ENCODE data around the gene HIRIP3. TPM values are rescaled to one million over a fixed set of nuclear protein-coding genes. Genes with fewer than 3 reads are reported as not detected.
A peak's percentile ranks its signal among the peaks of the same experiment; 100 is the strongest.

HIRIP3 gene
- polyA plus RNA-seq, 6 donors from 2014 or later, result 10.7 to 21.8 (median 13.3) TPM

DNA sequence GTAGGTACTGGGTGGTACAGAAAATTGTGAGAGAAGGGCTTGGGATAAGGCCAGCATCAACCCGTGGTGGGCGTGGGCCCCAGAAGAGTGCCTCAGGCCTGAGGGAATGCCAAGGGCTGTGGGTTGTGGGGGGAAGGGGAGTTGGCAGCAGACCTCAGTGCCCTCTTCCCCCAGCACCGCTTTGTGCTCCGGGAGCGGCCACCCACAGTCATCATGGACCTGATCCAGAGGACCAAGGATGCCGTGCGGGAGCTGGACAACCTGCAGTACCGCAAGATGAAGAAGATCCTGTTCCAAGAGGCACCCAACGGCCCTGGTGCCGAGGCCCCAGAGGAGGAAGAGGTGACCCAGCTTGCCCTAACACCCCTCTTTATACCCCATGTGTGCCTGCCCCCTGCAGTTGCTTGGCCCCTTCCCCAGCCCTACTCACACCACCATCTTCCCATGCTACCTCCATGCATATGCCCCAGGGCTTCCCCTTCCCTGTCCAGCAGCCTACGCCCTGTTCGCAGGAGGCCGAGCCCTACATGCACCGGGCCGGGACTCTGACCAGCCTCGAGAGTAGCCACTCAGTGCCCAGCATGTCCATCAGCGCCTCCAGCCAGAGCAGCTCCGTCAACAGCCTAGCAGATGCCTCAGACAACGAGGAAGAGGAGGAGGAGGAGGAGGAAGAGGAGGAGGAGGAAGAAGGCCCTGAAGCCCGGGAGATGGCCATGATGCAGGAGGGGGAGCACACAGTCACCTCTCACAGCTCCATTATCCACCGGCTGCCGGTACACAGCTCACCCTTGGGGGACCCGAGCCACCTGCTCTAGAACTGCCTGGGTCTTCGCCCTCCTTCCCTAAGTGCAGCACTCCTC is 12.6 kb downstream of the HIRIP3 start:
- no peak for ATAC-seq (ENCODE audit: low read depth in 2 of 2)
- Mint-ChIP-seq H3K36me3 (peaks cover 4 to 35% of the 10 kb centered on the region in 2 donors), H3K27ac (peak overlapping the region in 1 of 6 donors; percentile 64), H3K9me3 (no peaks in the 10 kb centered on the region), H3K4me1 (peaks cover 0 to 19% (median 5%) of the 10 kb centered on the region in 3 donors), H3K4me3 (no peak overlapping the region), H3K27me3 (no peaks in the 10 kb centered on the region)
- no peak for DNase-seq

DNA sequence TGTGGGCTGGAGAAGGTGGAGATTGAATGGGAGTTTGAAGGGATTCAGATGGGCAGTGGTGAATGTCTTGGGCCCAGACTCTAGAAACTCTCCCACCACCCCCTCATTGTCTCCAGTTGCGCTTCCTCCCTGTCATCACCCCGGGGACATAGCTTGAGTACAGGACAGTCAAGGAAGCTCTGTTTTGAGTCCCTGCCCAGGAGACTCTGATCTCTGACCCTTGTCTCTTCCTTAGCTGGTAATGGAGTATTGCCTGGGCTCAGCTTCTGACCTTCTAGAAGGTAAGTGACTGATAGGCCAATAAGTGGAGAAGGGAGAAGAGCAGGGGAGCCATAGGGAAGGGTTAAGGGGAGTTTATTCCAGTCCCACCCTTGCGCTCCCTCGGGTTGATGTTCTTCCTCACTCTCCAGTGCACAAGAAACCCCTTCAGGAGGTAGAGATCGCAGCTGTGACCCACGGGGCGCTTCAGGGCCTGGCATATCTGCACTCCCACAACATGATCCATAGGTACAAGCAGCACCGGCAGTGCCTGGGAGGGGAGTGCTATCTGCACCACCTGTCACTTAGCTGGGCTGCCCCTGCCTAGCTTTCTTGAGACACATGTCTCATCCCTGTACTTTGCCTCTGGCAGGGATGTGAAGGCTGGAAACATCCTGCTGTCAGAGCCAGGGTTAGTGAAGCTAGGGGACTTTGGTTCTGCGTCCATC is 16.7 kb downstream of the HIRIP3 start:
- H3K4me3 Mint-ChIP-seq, result no peak overlapping the region
- ATAC-seq (ENCODE audit: low read depth in 2 of 2), result no peak
- peak overlapping the region in 2 of 6 donors; percentile 49 to 89 for H3K27ac Mint-ChIP-seq
- peaks cover 4 to 19% of the 10 kb centered on the region in 2 donors for H3K36me3 Mint-ChIP-seq
- no peak for DNase-seq
- H3K9me3 Mint-ChIP-seq, result no peaks in the 10 kb centered on the region
- H3K4me1 Mint-ChIP-seq, result peaks cover 27 to 53% (median 29%) of the 10 kb centered on the region in 3 donors
- H3K27me3 Mint-ChIP-seq, result no peaks in the 10 kb centered on the region

DNA sequence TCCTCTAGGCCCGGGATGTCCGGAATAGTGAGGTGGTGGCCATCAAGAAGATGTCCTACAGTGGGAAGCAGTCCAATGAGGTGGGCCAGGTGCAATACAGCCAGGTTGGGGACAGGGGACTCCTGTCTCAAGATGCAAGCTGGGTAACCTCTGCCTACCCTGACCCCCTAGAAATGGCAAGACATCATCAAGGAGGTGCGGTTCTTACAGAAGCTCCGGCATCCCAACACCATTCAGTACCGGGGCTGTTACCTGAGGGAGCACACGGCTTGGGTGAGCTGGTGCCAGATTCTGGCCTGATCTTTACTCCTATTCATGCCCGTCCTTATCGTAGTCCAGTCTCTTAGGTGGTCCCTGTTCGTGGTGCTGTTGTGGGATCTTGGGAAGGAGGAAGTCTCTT is 17.3 kb downstream of the HIRIP3 start:
- H3K4me3 Mint-ChIP-seq, result no peak overlapping the region
- H3K36me3 Mint-ChIP-seq, result peaks cover 4 to 19% of the 10 kb centered on the region in 2 donors
- no peak for ATAC-seq (ENCODE audit: low read depth in 2 of 2)
- H3K9me3 Mint-ChIP-seq, result no peaks in the 10 kb centered on the region
- no peak for DNase-seq
- H3K4me1 Mint-ChIP-seq, result peaks cover 32 to 56% (median 35%) of the 10 kb centered on the region in 3 donors
- no peaks in the 10 kb centered on the region for H3K27me3 Mint-ChIP-seq
- H3K27ac Mint-ChIP-seq, result peak overlapping the region in 1 of 6 donors; percentile 89

DNA sequence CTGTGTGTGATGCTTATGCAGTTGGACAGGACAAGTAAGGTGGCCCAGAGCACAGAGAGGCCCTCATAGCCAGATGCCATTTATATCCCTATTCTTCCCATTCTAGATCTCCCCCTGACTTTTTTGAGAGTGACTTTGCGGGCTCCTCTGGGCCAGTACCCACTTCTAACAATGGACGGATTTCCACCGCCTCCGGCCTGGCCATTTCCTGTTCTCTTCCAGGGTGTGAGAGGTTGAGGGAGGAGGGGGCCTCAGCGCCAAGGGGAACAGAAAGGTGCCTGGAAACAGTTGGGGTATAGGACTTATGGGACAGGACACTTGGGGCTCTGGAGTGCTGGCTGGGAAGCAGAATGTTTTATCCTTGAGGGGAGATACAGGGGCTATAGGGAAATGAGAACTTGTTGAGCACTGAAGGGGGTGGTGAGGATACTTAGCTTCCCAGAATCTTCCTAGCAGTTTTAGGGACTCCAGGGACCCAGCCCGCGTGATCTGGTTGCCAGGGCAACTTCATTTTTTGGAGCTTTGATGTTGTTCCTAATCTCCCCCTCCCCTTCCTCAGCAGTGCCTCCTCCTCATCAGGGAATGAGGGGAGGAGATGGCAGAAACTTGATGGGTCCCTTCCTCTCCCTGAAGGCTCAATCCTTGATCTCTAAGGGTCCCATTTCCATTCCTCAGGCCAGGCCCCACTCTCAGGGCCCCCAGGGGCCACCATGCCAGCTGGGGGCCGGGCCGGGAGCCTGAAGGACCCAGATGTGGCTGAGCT is 18.2 kb downstream of the HIRIP3 start:
- H3K27me3 Mint-ChIP-seq, result no peaks in the 10 kb centered on the region
- no peaks in the 10 kb centered on the region for H3K9me3 Mint-ChIP-seq
- peak overlapping the region in 2 of 8 donors; percentile 39 to 86 for H3K4me3 Mint-ChIP-seq
- ATAC-seq (ENCODE audit: low read depth in 2 of 2) (no peak), DNase-seq (no peak)
- H3K36me3 Mint-ChIP-seq, result peaks cover 2 to 14% of the 10 kb centered on the region in 2 donors
- H3K4me1 Mint-ChIP-seq, result peaks cover 35 to 61% (median 36%) of the 10 kb centered on the region in 3 donors
- peak overlapping the region in 2 of 6 donors; percentile 69 to 73 for H3K27ac Mint-ChIP-seq

DNA sequence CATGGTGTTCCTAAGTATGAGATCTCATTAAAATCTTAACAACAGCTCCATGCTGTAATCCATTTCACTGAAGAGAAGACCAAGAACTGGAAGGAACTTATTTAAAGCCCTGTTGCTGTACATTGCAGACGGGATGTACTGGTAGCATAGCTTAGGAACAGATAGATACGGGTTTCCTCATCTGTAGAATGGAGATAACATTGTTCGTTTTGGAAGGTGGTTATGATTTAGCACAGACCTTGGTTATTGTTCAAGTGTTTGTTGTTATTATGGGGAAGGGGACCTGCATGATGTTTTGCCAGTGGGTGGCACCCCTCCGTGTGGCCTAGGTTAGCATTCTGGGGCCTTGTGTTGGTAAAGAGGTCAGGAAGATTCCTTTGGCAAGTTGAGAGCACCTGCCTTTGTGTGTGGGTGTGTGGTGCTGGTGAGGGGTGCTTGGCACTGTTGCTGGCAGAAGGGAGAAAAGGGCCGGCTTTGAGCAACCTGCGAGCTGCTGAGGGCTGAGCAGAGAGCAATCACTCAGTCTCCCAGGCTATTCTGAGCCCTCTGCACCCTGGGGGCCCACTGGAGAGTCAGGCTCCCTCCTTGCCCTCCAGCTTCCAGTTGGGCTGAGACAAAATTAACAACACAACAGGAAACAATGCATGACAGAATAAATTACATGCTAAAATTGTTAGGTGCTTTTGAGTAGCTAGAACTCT is 19.5 kb downstream of the HIRIP3 start:
- no peak for ATAC-seq (ENCODE audit: low read depth in 2 of 2)
- no peak for DNase-seq
- no peaks in the 10 kb centered on the region for H3K9me3 Mint-ChIP-seq
- H3K4me1 Mint-ChIP-seq, result peaks cover 36 to 61% (median 38%) of the 10 kb centered on the region in 3 donors
- H3K27me3 Mint-ChIP-seq, result no peaks in the 10 kb centered on the region
- peak overlapping the region in 2 of 6 donors; percentile 31 to 64 for H3K27ac Mint-ChIP-seq
- H3K4me3 Mint-ChIP-seq, result peak overlapping the region; percentile 24 to 99 (median 93)
- H3K36me3 Mint-ChIP-seq, result peaks cover 0 to 11% of the 10 kb centered on the region in 2 donors

DNA sequence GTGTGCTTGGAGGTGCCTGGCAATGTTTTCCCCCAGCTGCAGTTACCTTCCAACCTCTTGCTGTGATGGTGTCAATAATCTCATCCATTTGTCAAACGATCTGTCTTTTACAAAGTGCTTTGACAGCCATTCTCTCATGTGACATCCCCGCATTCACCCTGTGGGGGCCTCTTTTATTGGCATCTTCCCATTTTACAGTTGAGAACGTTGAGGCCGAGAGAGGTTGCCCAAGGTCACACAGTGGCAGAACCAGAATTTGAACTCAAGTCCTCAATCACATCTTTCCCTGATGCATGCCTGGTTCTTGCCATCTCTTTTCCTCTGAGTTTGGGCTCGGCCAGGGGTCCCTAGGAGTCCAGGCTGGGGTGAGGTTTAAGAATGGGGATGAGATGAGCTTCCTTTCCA is 20.3 kb downstream of the HIRIP3 start:
- peaks cover 36 to 61% (median 38%) of the 10 kb centered on the region in 3 donors for H3K4me1 Mint-ChIP-seq
- no peak for ATAC-seq (ENCODE audit: low read depth in 2 of 2)
- H3K36me3 Mint-ChIP-seq, result peaks cover 0 to 11% of the 10 kb centered on the region in 2 donors
- peak overlapping the region; percentile 86 to 99 (median 94) for H3K4me3 Mint-ChIP-seq
- H3K9me3 Mint-ChIP-seq, result no peaks in the 10 kb centered on the region
- no peaks in the 10 kb centered on the region for H3K27me3 Mint-ChIP-seq
- peak overlapping the region in 5 of 6 donors; percentile 3 to 95 (median 74) for H3K27ac Mint-ChIP-seq
- no peak for DNase-seq

DNA sequence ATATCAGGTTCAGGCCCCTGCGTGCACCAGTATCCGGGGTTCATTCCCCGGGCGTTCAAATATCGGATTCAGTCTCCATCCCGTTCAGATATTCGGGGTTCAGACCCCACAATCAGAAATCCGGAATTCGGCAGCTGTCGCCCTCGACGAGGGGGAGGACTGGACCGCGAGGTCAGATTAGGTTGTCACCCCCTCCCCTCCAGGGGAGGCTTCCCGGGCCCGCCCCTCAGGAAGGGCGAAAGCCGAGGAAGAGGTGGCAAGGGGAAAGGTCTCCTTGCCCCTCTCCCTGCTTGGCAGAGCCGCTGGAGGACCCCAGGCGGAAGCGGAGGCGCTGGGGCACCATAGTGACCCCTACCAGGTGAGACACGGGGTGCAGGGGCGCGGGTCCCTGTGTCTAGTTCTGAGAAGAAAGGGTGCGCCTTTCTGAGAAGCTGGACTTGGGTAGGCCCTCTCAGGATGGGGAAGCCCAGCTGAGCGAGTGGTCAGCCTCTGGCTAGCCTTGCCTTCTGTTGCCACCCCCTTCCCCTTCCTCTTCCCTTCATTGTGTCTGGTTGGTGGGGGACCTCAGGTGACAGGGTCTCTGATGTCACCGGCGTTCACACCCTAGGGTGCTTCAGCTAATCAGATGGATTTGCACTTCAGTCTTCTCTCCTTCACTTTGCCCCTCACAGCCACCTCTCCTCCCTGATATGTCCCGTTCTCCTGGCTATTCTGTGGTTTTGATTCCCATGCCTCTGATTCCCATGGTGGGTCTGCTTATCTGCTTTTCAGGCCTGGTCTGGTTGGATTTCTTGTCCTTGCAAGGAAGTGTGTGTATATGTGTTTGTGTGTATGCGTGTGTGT is 20.9 kb downstream of the HIRIP3 start:
- H3K36me3 Mint-ChIP-seq, result peaks cover 0 to 12% of the 10 kb centered on the region in 2 donors
- no peak for DNase-seq
- H3K9me3 Mint-ChIP-seq, result no peaks in the 10 kb centered on the region
- no peak for ATAC-seq (ENCODE audit: low read depth in 2 of 2)
- H3K27me3 Mint-ChIP-seq, result no peaks in the 10 kb centered on the region
- H3K4me1 Mint-ChIP-seq, result peaks cover 36 to 58% (median 40%) of the 10 kb centered on the region in 3 donors
- peak overlapping the region; percentile 86 to 99 (median 94) for H3K4me3 Mint-ChIP-seq
- peak overlapping the region; percentile 3 to 95 (median 86) for H3K27ac Mint-ChIP-seq

DNA sequence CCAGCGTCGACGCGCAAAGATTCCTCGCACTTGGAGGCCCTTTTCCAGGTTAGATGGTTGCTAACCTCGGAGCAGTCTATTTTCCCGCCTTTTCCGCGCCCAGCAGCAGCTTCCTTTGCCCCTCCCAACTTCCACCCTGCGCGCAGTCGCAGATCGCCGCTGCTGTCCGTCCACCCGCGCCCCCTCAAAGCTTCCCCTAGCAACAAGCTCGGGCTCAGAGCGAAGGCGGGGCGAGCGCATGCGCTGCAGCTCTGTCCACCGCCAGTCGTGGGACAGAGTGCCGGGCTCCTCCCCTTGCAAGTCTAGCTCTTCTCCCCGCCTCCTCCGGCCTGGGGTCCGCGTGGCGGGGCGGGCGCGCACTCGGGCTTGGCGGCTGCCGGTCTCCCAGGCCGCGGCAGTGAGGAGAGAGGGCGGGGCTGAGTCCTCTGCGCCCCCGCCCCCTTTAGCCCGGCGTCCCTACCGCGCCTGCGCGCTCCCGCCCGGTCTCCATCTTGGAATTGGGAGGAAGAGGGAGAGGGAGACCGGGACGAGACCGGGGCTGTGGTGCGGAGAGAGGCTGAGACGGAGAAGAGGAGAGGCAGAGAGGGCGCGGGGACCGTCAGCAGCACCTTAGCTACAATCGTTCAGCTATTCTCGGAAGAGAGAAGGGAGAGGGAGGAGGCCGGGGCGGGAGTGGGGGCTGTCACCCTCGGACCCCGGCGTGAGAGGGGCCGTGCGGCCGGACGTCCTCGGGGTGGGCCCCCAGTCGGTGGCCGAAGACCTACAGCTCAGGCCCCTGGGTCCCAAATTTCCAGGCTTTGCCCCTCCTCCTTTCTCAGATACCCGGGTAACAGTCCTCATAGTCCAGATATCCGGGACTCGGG is 21.8 kb downstream of the HIRIP3 start, which contains the start of gene TAOK2:
Gene TAOK2, plus strand, starts transcription at position 485 of the 863 bp plus-strand sequence. CDS start 3,905 bp downstream, outside the sequence.
- H3K36me3 Mint-ChIP-seq, result peaks cover 0 to 11% of the 10 kb centered on the region in 2 donors
- peak within 1 kb of the TSS; percentile 86 to 99 (median 94) for H3K4me3 Mint-ChIP-seq

DNA sequence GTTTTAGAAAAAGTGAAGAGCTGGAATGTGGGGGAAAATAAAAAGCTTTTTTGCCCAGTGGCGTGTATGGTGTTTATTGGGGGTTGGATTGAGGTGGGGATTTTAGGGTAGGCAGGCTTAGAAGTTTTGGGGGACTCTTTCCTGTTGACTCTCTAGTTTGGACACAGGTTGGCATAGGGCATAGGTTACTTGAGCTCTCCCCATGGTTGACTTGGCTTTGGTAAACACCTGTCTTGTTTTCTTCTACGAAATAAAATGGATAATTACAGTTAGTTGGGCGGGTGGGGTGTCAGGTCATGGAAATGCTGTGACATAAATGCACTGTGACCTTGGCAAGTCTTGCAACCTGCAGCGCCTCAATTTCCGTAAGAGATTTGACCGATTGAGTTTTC is 22.4 kb downstream of the HIRIP3 start:
- H3K27me3 Mint-ChIP-seq, result no peaks in the 10 kb centered on the region
- ATAC-seq (ENCODE audit: low read depth in 2 of 2) (no peak), DNase-seq (no peak)
- H3K4me1 Mint-ChIP-seq, result peaks cover 37 to 46% (median 38%) of the 10 kb centered on the region in 3 donors
- peak overlapping the region in 5 of 6 donors; percentile 88 to 98 (median 93) for H3K27ac Mint-ChIP-seq
- no peaks in the 10 kb centered on the region for H3K9me3 Mint-ChIP-seq
- peak overlapping the region; percentile 62 to 99 (median 93) for H3K4me3 Mint-ChIP-seq
- H3K36me3 Mint-ChIP-seq, result peaks cover 0 to 14% of the 10 kb centered on the region in 2 donors

More for the DNA sequence above, 21.8 kb downstream of the HIRIP3 start, which contains the start of gene TAOK2:
- DNase-seq (peak; percentile 98), ATAC-seq (ENCODE audit: low read depth in 2 of 2) (peak; percentile 95 to 97)
- H3K27me3 Mint-ChIP-seq, result no peaks in the 10 kb centered on the region
- H3K4me1 Mint-ChIP-seq, result peaks cover 38 to 51% (median 42%) of the 10 kb centered on the region in 3 donors
- H3K9me3 Mint-ChIP-seq, result no peaks in the 10 kb centered on the region
- H3K27ac Mint-ChIP-seq, result peak within 1 kb of the TSS; percentile 88 to 98 (median 94)

DNA sequence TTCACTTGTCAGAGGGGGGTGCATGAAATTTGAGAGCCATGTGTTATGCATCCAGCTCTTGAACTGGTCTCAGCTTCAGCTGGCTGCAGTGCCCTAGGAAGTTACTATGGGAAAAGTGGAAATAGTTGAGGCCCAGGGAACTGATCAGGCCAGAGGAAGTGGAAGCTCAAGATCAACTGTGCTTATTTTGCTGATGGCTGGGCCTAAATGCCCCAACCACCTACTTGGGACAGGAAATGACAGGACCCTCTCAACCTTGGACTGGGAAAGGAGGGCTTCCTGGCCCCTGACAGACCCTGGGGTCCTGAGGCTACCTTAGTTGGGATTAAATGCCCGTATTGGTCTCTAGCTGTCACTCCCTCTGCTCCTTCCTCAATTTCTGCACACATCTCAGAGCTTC is 22.9 kb downstream of the HIRIP3 start:
- Mint-ChIP-seq H3K27me3 (no peaks in the 10 kb centered on the region), H3K4me3 (peak overlapping the region in 7 of 8 donors; percentile 62 to 99 (median 93)), H3K27ac (peak overlapping the region in 3 of 6 donors; percentile 90 to 95 (median 93)), H3K4me1 (peaks cover 37 to 46% (median 38%) of the 10 kb centered on the region in 3 donors), H3K9me3 (no peaks in the 10 kb centered on the region), H3K36me3 (peaks cover 0 to 14% of the 10 kb centered on the region in 2 donors)
- DNase-seq, result no peak
- ATAC-seq (ENCODE audit: low read depth in 2 of 2), result no peak

DNA sequence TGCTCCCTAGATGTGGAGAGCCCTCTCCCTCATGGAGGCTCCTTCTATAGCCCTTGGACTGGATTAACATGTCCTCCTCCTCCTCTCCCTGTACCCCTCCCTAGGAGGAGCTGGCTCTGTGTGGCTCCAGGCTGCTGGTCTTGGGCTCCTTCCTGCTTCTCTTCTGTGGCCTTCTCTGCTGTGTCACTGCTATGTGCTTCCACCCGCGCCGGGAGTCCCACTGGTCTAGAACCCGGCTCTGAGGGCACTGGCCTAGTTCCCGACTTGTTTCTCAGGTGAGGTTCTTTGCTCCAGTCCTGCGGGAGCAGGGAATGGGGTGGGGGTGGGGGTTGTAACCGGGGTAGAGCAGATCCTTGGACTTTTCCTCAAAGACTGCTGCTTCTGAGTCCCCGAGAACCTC is 24.1 kb downstream of the HIRIP3 start:
- no peaks in the 10 kb centered on the region for H3K27me3 Mint-ChIP-seq
- H3K4me1 Mint-ChIP-seq, result peaks cover 32 to 34% (median 32%) of the 10 kb centered on the region in 3 donors
- no peak overlapping the region for H3K4me3 Mint-ChIP-seq
- no peak for ATAC-seq (ENCODE audit: low read depth in 2 of 2)
- DNase-seq, result no peak
- no peaks in the 10 kb centered on the region for H3K9me3 Mint-ChIP-seq
- peaks cover 0 to 14% of the 10 kb centered on the region in 2 donors for H3K36me3 Mint-ChIP-seq
- H3K27ac Mint-ChIP-seq, result peak overlapping the region in 1 of 6 donors; percentile 24

Measured in naive B cell (primary cell).